ENCODE data around the gene CFAP52.
"Not testable (repeated sequence)": the region's sequence is repeated elsewhere in the genome, so short reads cannot be mapped to it uniquely, and the experiment has no call there.

Gene CFAP52

DNA sequence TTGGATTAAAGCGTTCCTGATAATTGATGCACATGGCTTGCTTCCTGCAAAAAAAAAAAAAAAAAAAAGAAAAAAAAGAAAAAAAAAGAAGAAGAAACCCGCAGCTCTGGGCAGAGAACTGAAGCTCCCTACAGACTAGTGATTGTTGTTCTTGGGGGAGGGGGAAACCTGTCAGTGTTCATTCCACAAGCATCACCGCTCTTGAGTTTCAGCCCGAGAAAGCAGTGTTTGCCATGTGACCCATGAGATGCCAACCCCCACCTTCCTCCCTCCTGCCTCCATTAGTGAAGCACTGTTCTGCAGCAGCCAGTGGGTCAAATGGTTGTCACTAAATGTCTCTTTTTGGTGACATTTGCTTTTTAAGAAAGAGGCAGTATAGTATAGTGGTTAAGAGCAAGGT, 70.6 kb downstream of the CFAP52 start:
- no peak for DNase-seq

DNA sequence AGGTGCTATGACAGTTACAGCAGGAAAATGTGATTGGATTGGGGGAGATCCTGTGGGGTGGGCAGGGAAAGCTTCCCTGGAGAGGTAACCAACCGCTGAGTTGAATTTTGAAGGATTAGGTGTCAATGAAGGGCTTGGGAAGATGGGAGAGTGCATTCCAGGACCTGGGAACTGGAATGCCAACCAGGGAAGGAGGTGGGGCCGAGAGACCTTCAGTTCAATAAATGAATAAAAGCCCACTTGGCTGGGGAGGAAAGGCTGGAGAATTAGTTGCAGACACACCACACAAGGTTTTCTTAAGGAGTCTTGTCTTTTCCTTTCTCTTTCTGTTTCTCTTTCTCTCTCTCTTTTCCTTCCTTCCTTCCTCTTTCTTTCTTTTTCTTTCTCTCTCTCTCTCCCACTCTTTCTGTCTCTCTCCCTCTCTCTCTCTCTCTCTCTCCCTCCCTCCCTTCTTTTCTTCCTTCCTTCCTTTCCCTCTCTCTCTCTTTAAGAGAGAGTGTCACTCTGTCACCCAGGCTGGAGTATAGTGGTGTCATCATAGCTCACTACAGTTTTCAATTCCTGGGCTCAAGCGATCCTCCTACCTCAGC, 72.2 kb downstream of the CFAP52 start:
- DNase-seq: no peak

- no peak for DNase-seq
Measured at GRCh38 chr17:9658593-9659211, 82.3 kb downstream of the CFAP52 start.

DNA sequence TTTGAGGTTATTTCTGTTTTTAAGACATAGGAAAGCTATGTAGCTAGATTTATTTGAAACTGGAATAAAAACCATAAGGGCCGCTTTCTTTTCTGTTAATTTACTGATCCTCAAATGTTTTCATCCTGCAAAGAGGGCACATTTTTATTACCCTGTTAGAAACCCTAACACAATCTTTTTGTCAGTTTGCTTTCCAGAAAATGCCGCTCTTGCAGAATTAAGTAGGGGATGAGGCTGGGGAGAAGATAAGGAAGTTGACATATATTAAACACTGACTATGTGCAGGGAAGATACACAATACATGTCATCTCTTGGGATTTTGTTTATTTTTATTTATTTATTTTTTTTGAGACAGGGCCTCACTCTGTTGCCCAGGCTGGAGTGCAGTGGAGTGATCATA, 84.6 kb downstream of the CFAP52 start:
- DNase-seq: no peak

GRCh38 chr17:9663511-9663910, 87.1 kb downstream of the CFAP52 start:
- not testable (repeated sequence) for DNase-seq

DNA sequence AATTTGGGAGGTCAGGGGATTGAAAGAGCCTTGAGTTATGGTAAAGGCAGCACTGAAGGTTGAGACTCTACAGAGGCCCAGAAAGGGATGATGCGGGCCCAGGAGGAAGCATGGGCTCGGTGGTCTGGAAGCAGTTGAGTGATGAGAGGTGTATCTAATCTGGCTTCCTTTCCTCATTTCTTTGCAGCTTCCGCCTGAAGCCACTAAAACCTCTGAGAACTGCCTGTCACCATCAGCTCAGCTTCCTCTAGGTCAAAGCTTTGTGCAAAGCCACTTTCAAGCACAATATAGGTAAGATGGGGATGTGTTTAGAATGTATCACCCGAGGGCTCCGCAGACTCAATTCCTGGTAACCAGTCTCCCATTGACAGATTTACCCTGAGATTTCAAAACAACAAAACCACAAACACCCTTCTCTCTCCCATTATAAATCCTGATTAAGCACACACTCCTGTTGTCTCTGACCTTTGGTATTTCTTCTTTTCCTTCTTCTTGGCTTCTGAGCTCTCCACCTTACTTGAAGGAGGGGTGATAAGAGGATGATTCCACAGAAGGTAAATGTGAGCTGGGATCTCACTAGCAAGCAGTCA, 90.1 kb downstream of the CFAP52 start:
- no peak for DNase-seq

DNA sequence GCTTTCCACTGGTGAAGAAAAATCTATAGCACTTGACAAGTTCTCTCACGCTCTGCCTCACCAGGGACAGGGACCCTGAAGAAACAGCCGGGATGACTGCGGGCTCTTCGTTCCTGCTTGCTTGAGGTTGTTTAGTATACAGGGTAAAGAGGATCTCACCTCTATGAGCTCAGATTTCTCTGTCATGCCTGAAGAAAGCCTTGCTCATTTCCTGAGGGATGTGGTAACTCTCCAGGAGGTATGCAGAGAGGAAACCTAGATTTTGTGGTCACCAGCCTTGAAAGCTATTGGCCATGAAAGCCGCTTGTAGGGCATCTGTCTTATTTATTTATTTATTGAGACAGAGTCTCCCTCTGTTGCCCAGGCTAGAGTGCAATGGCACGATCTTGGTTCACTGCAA, 92.1 kb downstream of the CFAP52 start:
- no peak for DNase-seq

DNA sequence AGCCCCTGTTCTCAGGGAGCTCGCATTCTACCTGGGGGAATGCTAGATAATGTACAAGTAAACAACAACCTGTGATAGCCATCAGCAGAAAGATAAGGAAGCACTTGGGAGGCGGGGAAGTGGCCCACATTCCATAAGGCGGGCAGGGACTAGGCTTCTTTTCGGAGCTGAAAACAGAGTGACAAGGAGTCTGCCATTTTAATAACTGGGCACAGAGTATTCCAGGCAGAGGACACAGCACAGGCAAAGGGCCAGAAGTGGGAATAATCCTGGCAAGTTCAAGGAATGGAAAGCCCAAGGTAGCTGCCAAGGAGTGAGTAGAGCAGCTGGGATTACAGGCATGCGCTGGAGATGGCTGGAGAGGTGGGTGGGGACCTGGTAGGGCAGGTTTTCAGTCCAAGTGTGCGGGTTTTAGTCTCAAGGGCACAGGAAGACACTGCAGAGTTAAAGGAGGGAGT, 93.1 kb downstream of the CFAP52 start:
- DNase-seq: no peak

GRCh38 chr17:9670596-9670995, 94.2 kb downstream of the CFAP52 start:
- DNase-seq: no peak

DNA sequence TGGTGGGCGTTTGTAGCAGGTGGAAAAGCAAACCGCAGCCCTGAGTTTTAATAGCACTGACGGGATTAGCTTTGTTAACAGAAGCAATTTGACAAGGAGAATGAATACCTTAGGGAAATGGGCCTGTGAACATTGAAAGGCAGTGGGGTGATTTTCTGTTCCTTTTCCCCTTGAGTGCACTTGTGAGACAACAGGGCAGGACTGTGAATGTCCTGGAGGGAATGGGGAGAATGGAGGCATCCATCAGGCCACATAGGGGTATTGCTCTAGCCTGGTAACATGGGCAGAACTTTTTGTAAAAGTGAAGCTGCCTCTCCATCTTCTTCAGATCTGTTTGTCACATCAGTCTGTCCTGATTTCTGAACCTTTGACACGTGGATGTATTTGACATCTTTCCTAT, 95.1 kb downstream of the CFAP52 start:
- DNase-seq: no peak

GRCh38 chr17:9672266-9672665, 95.8 kb downstream of the CFAP52 start:
- DNase-seq: no peak

GRCh38 chr17:9672691-9673090, 96.2 kb downstream of the CFAP52 start:
- DNase-seq: no peak

- DNase-seq: no peak
Measured at GRCh38 chr17:9676084-9676483, 99.6 kb downstream of the CFAP52 start.

GRCh38 chr17:9676820-9677310, 100.4 kb downstream of the CFAP52 start:
- no peak for DNase-seq

GRCh38 chr17:9677411-9677810, 101.0 kb downstream of the CFAP52 start:
- DNase-seq: no peak

DNA sequence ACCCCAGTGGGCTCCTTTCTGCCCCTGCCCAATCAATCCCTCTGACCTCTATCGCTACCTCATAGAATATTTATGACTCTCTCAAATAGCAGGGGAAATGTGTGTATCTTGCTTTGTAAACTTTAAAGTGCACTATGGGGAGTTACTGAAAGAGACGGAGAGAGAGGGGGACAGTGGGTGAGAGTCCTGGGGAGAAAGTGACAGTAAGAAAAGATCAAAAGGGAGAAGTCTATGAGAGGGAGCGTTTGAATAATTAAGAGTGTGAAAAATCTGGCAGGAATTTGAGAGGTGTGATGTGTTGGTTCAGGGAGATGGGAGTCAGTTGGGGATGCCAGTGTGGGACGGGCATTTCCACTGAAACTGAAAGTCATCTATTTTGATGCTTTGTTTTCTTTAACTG, 101.5 kb downstream of the CFAP52 start:
- DNase-seq: no peak

GRCh38 chr17:9684955-9685621, 108.6 kb downstream of the CFAP52 start:
- DNase-seq: no peak

Measured in SIG-M5 (cell line).